Stomach (tissue), 9 donors: ENCODE measurements around the gene PRDM12. TPM values are rescaled to one million over a fixed set of nuclear protein-coding genes. Genes with fewer than 3 reads are reported as not detected.

Source experiments
- DNase-seq, 2 donors: peaks; one replicate each; pipeline versions ENCODE4 v3.0.0 to v3.0.0-alpha.2; 2013 to 2019
- H3K27ac ChIP-seq, 5 donors: fragments of 200-600 bp in 4 of 5; sonication (generic) in 4 of 5; one replicate each; pipeline ENCODE4 v1.5.1; 2013 to 2019; ENCODE audit warnings: mild to moderate bottlenecking in 1 of 5, moderate library complexity in 1 of 5
- H3K27me3 ChIP-seq, 3 donors: fragments of 200-600 bp; sonication (generic); one replicate each; pipeline ENCODE4 v1.5.1; 2017 to 2019; ENCODE audit warnings: mixed run types in 1 of 3
- H3K36me3 ChIP-seq, 4 donors: fragments of 200-600 bp; sonication (generic); 1 replicate in 3 of 4; 2 replicates in 1 of 4; pipeline ENCODE4 v1.5.1; 2016 to 2019
- H3K4me1 ChIP-seq, 4 donors: fragments of 200-600 bp; sonication (generic); one replicate each; pipeline ENCODE4 v1.5.1; 2016 to 2019
- H3K4me3 ChIP-seq, 4 donors: fragments of 200-600 bp; sonication (generic) in 3 of 4; one replicate each; pipeline ENCODE4 v1.5.1; 2016 to 2019; ENCODE audit warnings: mild to moderate bottlenecking in 1 of 4
- H3K9me3 ChIP-seq, 4 donors: fragments of 200-600 bp; sonication (generic); one replicate each; pipeline ENCODE4 v1.5.1; 2016 to 2019
- EP300 ChIP-seq: sonication (generic); formaldehyde crosslinking; IDR thresholded peaks from one replicate; pipeline ENCODE4 v1.6.1; 2017; ENCODE audit warnings: antibody characterized with exemption
- POLR2A ChIP-seq, 4 donors: fragments of 450-650 bp; IDR thresholded peaks; one replicate each; pipeline ENCODE4 v1.6.1; 2016; ENCODE audit warnings: antibody characterized with exemption in 4 of 4, control low read depth in 2 of 4, mild to moderate bottlenecking in 1 of 4, moderate library complexity in 1 of 4
- POLR2AphosphoS5 ChIP-seq, 3 donors: sonication (generic); formaldehyde crosslinking; IDR thresholded peaks; one replicate each; pipeline ENCODE4 v1.6.1; 2016; ENCODE audit warnings: antibody characterized with exemption in 3 of 3
- WGBS, 5 donors: extraction: QIAGEN DNeasy Blood & Tissue Kit in 3 of 5; methylation state at CpG; one replicate each; pipeline versions ENCODE4 v1.1.5 to v1.1.7; 2013 to 2018; 5-methylcytosine and 5-hydroxymethylcytosine counted together
- intact Hi-C: fragments of 100-400 bp; cut with DNase I; formaldehyde crosslinking; loops from one replicate; pipeline ENCODE4 v1.15.1; 2023; ENCODE audit warnings: low total_unique reads
- polyA plus RNA-seq, 3 donors: library from polyadenylated mRNA; stranded (reverse); fragments of 200-250 nt; gene quantifications; one replicate each; pipeline ENCODE4 v1.2.3, GENCODE V29; 2013
- total RNA-seq, 5 donors: library from RNA; depleted of rRNA; stranded (reverse); fragments of >200 nt; gene quantifications; one replicate each; pipeline versions ENCODE4 v1.1.0 to v1.2.3, GENCODE V29; 2014 to 2016
- TF ChIP-seq, protein P1 (sequence below), 7 experiments: fragments of 450-650 bp in 4 of 7; fragments of 200-600 bp in 3 of 7; sonication (generic) in 3 of 7; IDR thresholded peaks; one replicate each; pipeline ENCODE4 v1.5.1; 2016 to 2019; ENCODE audit warnings: antibody characterized with exemption in 7 of 7, control low read depth in 2 of 7, mild to moderate bottlenecking in 1 of 7
- donor health status: healthy with polysubstance abuse.
- donor health status: Bipolar disorder and iron deficiency.
- donor health status: healthy.

Gene PRDM12
- total and polyA plus RNA-seq, 8 donors, result 0.08 TPM; not detected in 7

GRCh38 chr9:130677252-130677651, 12.9 kb downstream of the PRDM12 start:
- H3K4me3 ChIP-seq, result no peak overlapping the region
- H3K9me3 ChIP-seq, result no peaks in the 10 kb centered on the region
- intact Hi-C loops, result no loop called here
- TF ChIP-seq POLR2A (IDR thresholded peaks at IDR 0.05), result no peak
- no peak for TF ChIP-seq POLR2AphosphoS5 (IDR thresholded peaks at IDR 0.05)
- no peak for TF ChIP-seq EP300
- TF ChIP-seq, protein P1, sequence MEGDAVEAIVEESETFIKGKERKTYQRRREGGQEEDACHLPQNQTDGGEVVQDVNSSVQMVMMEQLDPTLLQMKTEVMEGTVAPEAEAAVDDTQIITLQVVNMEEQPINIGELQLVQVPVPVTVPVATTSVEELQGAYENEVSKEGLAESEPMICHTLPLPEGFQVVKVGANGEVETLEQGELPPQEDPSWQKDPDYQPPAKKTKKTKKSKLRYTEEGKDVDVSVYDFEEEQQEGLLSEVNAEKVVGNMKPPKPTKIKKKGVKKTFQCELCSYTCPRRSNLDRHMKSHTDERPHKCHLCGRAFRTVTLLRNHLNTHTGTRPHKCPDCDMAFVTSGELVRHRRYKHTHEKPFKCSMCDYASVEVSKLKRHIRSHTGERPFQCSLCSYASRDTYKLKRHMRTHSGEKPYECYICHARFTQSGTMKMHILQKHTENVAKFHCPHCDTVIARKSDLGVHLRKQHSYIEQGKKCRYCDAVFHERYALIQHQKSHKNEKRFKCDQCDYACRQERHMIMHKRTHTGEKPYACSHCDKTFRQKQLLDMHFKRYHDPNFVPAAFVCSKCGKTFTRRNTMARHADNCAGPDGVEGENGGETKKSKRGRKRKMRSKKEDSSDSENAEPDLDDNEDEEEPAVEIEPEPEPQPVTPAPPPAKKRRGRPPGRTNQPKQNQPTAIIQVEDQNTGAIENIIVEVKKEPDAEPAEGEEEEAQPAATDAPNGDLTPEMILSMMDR (IDR thresholded peaks at IDR 0.05), result no peak
- H3K36me3 ChIP-seq, result no peaks in the 10 kb centered on the region
- peaks cover 0 to 32% (median 6%) of the 10 kb centered on the region in 3 donors for H3K27me3 ChIP-seq
- WGBS, 5 donors, result 76 to 80% (median 78%) methylated on average over 5 to 7 of the region's 7 CpGs
- no peak overlapping the region for H3K27ac ChIP-seq
- H3K4me1 ChIP-seq, result peaks cover 12 to 15% (median 14%) of the 10 kb centered on the region in 4 donors
- DNase-seq, result no peak

DNA sequence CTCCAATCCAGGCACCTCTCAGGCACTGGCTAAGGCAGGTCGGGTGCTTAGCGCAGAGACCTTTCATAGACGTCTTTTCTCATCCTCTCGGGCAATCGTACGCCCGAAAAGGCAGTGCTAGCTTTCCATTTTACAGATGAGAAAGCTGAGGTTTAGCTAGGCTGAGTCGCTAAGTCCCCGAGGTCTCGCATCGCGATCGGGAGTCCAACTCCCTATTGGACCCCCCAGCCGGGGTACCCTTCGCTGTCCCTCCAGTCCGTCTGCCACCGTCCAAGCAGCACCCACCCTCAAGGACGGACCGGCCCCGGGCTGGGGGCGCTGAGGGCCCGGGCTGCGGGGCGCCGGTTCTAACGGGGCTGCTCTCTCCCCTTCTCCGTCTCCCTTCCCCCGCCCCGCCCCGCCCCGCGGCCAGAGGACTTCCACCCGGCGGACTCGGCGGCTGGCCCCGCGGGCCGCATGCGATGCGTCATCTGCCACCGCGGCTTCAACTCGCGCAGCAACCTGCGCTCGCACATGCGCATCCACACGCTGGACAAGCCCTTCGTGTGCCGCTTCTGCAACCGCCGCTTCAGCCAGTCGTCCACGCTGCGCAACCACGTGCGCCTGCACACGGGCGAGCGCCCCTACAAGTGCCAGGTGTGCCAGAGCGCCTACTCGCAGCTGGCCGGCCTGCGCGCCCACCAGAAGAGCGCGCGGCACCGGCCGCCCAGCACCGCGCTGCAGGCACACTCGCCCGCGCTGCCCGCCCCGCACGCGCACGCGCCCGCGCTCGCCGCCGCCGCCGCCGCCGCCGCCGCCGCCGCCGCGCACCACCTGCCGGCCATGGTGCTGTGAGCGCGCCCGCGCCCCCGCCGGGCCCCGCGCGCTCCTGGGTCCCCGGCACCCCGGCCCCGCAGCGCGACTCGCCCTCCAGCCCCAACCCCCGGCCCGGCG, 16.7 kb downstream of the PRDM12 start:
- Histone ChIP-seq H3K9me3 (peaks cover 0 to 6% (median 2%) of the 10 kb centered on the region in 4 donors), H3K27me3 (peaks cover 0 to 32% (median 6%) of the 10 kb centered on the region in 3 donors), H3K36me3 (no peaks in the 10 kb centered on the region), H3K4me1 (peaks cover 14 to 20% (median 16%) of the 10 kb centered on the region in 4 donors), H3K4me3 (peak overlapping the region; percentile 55 to 76 (median 64)), H3K27ac (peak overlapping the region in 2 of 5 donors; percentile 38 to 47)
- peak; percentile 85 to 93 for DNase-seq
- intact Hi-C loops, result loop anchor here (5.0 kb wide), 1 partner anchor 219 kb away; no protein-coding TSS in a partner anchor
- WGBS, 5 donors, result 1 to 11% (median 4%) methylated on average over 24 to 110 of the region's 116 CpGs
- peak in 1 of 3 donors; percentile 69 for TF ChIP-seq POLR2AphosphoS5 (IDR thresholded peaks at IDR 0.05)
- TF ChIP-seq, protein P1 (IDR thresholded peaks at IDR 0.05), result no peak

- Histone ChIP-seq H3K27ac (peak overlapping the region in 2 of 5 donors; percentile 47 to 50), H3K36me3 (no peaks in the 10 kb centered on the region), H3K27me3 (peaks cover 0 to 32% (median 6%) of the 10 kb centered on the region in 3 donors), H3K4me1 (peaks cover 14 to 20% (median 16%) of the 10 kb centered on the region in 4 donors), H3K4me3 (peak overlapping the region; percentile 55 to 76 (median 64)), H3K9me3 (peaks cover 0 to 6% (median 2%) of the 10 kb centered on the region in 4 donors)
- WGBS, 5 donors, result 0 to 4% (median 1%) methylated on average over 19 to 45 of the region's 45 CpGs
- peak in 1 of 2 donors; percentile 44 for DNase-seq
- intact Hi-C loops, result loop anchor here (5.0 kb wide), 1 partner anchor 220 kb away; no protein-coding TSS in a partner anchor
- no peak for TF ChIP-seq POLR2AphosphoS5 (IDR thresholded peaks at IDR 0.05)
- TF ChIP-seq POLR2A (IDR thresholded peaks at IDR 0.05), result no peak
- TF ChIP-seq, protein P1 (IDR thresholded peaks at IDR 0.05), result no peak
- TF ChIP-seq EP300, result no peak
Observed at GRCh38 chr9:130681769-130682420, 17.5 kb downstream of the PRDM12 start.
